Measurements from ENCODE around the gene ZNF331. TPM values are rescaled to one million over a fixed set of nuclear protein-coding genes. Genes with fewer than 3 reads are reported as not detected.
A peak's percentile ranks its signal among the peaks of the same experiment; 100 is the strongest.

Gene ZNF331
- total and polyA plus RNA-seq, 2 of the 8 experiments (the other 6 are each of a cell fraction or from before 2014, with no cell fraction given): 30.0 to 44.1 TPM

DNA sequence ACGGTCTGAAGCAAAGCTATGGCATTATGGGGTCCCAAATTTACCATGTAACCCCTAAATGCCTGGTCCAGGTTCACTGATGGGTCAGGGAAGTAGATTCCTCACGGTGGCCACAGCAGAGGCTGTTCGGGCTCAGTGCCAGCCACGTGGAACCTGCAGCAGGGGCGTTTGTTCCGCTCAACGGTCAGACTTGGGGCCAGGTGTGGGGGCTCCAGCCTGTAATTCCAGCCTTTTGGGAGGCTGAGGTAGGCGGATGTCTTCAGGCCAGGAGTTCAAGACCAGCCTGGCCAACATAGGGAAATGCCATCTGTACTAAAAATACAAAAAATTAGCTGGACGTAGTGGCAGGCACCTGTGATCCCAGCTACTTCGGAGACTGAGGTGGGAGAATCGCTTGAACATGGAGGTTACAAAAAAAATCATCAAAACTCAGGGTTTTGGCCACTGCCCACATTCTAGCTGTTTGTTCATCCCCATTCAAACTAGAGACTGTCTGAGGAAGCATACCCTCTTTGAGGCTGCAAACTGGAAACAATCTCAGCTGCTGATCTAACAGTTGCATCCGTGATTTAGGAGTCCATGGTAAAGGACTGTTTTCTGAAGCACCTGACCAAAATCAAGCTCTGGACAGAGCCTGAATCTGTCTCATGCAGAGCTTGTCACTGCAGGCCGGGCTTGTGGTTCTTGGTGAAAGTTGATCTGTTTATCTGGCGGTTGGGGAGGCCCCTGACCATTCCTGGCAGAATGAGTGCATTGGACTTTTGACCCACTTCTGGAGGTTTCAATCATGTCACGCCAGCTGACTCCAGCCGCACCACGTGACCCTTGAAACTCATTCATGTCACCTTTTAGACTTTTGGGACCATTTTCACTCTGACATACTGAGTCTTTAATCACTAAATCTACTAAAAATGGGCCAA, 30.2 kb upstream of the ZNF331 start:
- no peak for DNase-seq (ENCODE audit: low read depth in 1 of 2, low spot score in 2 of 2)
- Histone ChIP-seq H3K4me1 (replicated peaks in 1 of 4; ENCODE audit: control insufficient read depth in 3 of 4, insufficient read depth in 4 of 4, low read length in 3 of 4) (peaks cover 0 to 4% (median 1%) of the 10 kb centered on the region in 4 experiments; a peak in 2 of 7 replicates), H3K4ac (replicated peaks; ENCODE audit: insufficient read length, low read depth, low read length) (no peak overlapping the region), H4K8ac (ENCODE audit: extremely low read depth, insufficient read depth, low read length) (peak overlapping the region; percentile 65; the same call in 1 of the 2 replicates), H2BK15ac (ENCODE audit: low read length) (no peak overlapping the region), H3K56ac (replicated peaks; ENCODE audit: insufficient read length, low read depth, low read length) (no peak overlapping the region), H3K4me2 (ENCODE audit: insufficient read depth in 1 of 2, low read depth in 2 of 2, low read length in 2 of 2) (no peak overlapping the region), H2AFZ (ENCODE audit: low read length) (no peak overlapping the region), H3K23ac (ENCODE audit: insufficient read length) (no peak overlapping the region), H3K18ac (ENCODE audit: extremely low read depth, low read length) (no peak overlapping the region), H2AK5ac (ENCODE audit: low read depth, low read length) (no peak overlapping the region), H3K36me3 (ENCODE audit: control insufficient read depth in 2 of 4, insufficient read depth in 4 of 4, low read length in 3 of 4) (no peaks in the 10 kb centered on the region), H4K91ac (replicated peaks; ENCODE audit: insufficient read length, low read length) (peak overlapping the region; percentile 41), H4K5ac (ENCODE audit: insufficient read length, low read depth, low read length) (no peak overlapping the region), H2BK5ac (ENCODE audit: low read depth, low read length) (no peak overlapping the region), H3K27me3 (replicated peaks in 1 of 4; ENCODE audit: control insufficient read depth in 3 of 4, extremely low read depth in 1 of 4, insufficient read depth in 3 of 4, low read length in 3 of 4) (no peaks in the 10 kb centered on the region), H3K4me3 (ENCODE audit: extremely low read depth in 1 of 4, insufficient read depth in 2 of 4, low read depth in 3 of 4, low read length in 4 of 4) (no peak overlapping the region), H2BK12ac (ENCODE audit: low read depth, low read length) (no peak overlapping the region), H3K9ac (replicated peaks in 1 of 4; ENCODE audit: extremely low read depth in 1 of 4, low read depth in 3 of 4, low read length in 3 of 4) (no peak overlapping the region), H2BK20ac (ENCODE audit: low read length) (no peak overlapping the region), H3K79me1 (ENCODE audit: low read depth, low read length) (no peaks in the 10 kb centered on the region), H3K27ac (ENCODE audit: low read depth, low read length) (no peak overlapping the region), H3K23me2 (ENCODE audit: low read depth, low read length) (no peaks in the 10 kb centered on the region; the same call in 1 of the 2 replicates), H3K14ac (ENCODE audit: insufficient read length) (no peak overlapping the region), H4K20me1 (replicated peaks in 1 of 2; ENCODE audit: control insufficient read depth in 1 of 2, insufficient read depth in 2 of 2, low read length in 2 of 2) (no peaks in the 10 kb centered on the region), H3K79me2 (ENCODE audit: control insufficient read depth in 1 of 2, insufficient read depth in 2 of 2, low read length in 2 of 2) (no peaks in the 10 kb centered on the region), H3K9me3 (ENCODE audit: insufficient read depth in 2 of 2, low read depth in 1 of 2, low read length in 1 of 2) (no peaks in the 10 kb centered on the region), H2BK120ac (replicated peaks; ENCODE audit: low read depth, low read length) (no peak overlapping the region)
- ChIA-PET CTCF (ENCODE audit: partially characterized antibody) (interaction anchor here (0.6 to 1.4 kb wide), 8 partner anchors 9 to 352 kb away, joined by 3 to 4 read pairs (median 3); no protein-coding TSS in a partner anchor), POLR2A (ENCODE audit: partially characterized antibody) (interaction anchor here (1.2 to 1.6 kb wide), 2 partner anchors 9 to 13 kb away, joined by 3 to 4 read pairs; no protein-coding TSS in a partner anchor)
- TF ChIP-seq TAF7 (optimal IDR thresholded peaks at IDR 0.05; ENCODE audit: borderline replicate concordance, low read depth, low read length) (no peak), SAP30 (IDR thresholded peaks at IDR 0.05; ENCODE audit: insufficient read depth, insufficient replicate concordance, low read length) (no peak), POU5F1 (IDR thresholded peaks at IDR 0.05; ENCODE audit: low read depth, low read length) (no peak), YY1 (IDR thresholded peaks at IDR 0.05; ENCODE audit: low read depth, low read length) (no peak)
- 91% methylated on average over 17 of the region's 17 CpGs; no CpG with 5 or more reads in 1 of the 2 experiments for WGBS, 2 experiments (ENCODE audit: extremely low coverage in 1 of 2, insufficient coverage in 1 of 2, insufficient read length in 1 of 2, insufficient replicate concordance in 2 of 2, low coverage in 1 of 2, low lambda C conversion rate in 2 of 2, missing lambda C conversion rate in 1 of 2)
- FAIRE-seq: no peak

Measured in H1 (cell line).